GM19238 (cell line): ENCODE data around the gene RBMS3.
"Not testable (repeated sequence)": the region's sequence is repeated elsewhere in the genome, so short reads cannot be mapped to it uniquely, and the experiment has no call there.

ENCODE experiments used
- DNase-seq: peaks from one replicate; pipeline ENCODE4 v3.0.0; 2011; ENCODE audit warnings: low spot score; ENCODE audit not compliant: insufficient read length

RBMS3 gene

DNA sequence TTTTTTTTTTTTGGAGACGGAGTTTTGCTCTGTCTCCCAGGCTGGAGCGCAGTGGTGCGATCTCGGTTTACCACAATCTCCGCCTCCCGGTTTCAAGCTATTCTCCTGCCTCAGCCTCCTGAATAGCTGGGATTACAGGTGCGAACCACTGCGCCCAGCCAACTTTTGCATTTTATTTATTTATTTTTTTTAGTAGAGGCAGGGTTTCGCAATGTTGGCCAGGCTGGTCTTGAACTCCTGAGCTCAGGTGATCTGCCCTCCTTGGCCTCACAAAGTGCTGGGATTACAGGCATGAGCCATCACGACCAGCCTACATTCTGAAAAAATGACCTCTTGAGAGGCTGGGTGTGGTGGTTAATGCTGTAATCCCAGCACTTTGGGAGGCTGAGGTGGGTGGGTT, 243.6 kb downstream of the RBMS3 start:
- not testable (repeated sequence) for DNase-seq

DNA sequence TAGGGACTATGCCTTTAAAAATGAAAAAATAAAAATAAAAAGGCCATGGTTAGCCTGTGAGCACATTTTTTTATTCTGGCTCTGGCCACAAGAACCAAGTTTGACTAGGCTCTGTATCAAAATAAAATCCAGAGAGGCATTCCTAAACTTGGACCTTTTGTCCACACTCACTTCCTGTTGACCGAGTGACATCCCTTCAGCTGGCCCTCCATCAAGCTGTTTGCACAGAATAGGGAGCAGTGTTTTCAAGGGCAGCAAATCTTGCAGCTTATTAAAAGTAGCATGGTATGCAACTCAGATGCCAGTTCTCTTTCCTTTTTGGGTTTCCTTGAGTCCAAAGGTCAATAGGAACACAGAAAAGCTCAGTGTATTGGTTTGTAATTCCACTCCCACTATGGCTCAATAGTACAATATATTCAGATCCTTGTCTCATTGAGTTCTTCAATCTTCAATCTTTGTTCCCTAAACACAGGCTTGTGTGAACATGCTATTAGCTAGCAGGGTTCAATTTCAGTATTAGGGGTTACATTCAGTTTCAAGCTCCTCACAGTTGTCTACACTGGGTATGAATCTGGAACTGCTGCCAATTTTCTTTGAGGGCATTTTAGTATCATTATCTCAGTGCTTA, 244.5 kb downstream of the RBMS3 start:
- no peak for DNase-seq

- DNase-seq = no peak
Observed at GRCh38 chr3:29527246-29527645, 246.4 kb downstream of the RBMS3 start.

GRCh38 chr3:29531644-29532043, 250.8 kb downstream of the RBMS3 start:
- DNase-seq = no peak

- no peak for DNase-seq
Observed at GRCh38 chr3:29532473-29532872, 251.6 kb downstream of the RBMS3 start.

GRCh38 chr3:29534006-29534405, 253.1 kb downstream of the RBMS3 start:
- DNase-seq = no peak

- no peak for DNase-seq
Observed at GRCh38 chr3:29536016-29536758, 255.3 kb downstream of the RBMS3 start.

DNA sequence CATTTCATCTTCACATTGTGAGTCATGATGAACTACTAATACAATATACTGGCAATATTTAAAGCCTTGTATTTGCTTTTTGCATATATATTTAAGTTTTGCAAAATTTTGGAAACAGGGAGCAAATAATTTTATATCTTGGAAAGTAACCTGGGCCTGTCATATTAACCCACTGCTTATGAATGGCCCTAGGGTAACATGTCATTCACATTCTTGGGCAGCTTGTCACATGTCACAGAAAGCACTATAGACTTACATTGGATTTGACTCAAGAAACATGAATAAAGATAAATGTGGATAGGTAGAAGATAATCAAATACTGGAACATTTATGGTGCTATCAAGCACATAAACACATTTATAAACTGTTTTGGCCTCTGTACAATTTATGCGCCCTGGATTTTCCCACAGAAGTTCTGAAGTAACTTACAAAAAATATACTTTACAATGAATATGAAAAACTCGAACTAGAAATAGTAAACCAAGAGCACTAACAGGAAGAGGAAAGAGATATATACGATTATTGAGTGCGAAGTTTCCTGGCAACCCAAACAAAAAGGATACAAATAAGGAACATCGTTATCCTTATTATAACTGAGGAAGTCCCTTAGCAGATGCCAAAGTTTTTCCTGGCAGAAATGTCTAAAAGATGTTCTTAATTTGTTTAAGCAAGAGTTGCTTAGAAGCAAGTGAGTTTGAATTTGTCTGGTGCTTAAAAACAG, 257.2 kb downstream of the RBMS3 start:
- DNase-seq = no peak

GRCh38 chr3:29538610-29538958, 257.7 kb downstream of the RBMS3 start:
- no peak for DNase-seq

DNA sequence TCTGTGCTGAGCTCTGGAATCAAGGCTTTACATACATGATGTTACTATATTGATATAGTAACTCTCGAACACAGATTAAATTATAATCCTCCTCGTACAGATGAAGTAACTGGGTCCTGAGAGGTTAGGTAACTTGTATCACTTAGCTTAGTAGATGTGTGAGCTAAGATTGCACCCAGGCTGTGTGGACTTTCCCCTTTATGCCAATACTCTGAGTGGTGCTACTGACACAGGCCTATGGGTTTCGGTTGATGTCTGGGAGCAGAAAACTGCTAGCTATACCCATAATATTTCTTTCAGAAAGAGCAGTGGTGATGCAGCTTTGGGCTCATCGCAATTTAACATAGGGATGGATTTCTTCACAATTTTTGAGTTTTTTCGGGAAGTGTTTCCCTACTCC, 259.7 kb downstream of the RBMS3 start:
- no peak for DNase-seq

- DNase-seq = no peak
Observed at GRCh38 chr3:29544701-29545363, 264.0 kb downstream of the RBMS3 start.

DNA sequence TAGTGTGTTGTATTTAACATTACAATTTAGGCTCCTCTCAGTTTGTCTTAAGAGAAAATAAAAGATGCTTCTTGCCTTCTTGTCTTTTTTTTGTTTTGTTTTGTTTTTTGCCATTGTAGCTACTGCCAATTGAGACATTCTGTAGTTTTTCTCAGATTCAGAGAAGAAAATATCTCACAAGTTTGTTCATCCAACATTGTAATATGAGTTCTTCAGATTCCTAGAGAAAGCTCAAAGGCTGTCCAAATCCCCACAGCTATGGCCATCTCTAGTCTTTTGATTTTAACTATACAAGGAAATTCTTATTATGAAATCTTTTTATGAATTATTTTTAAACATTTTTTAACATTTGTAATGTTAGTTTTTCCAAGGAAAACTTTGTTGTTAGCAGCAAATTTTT, 264.7 kb downstream of the RBMS3 start:
- no peak for DNase-seq

- no peak for DNase-seq
Observed at GRCh38 chr3:29552051-29552450, 271.2 kb downstream of the RBMS3 start.

- no peak for DNase-seq
Observed at GRCh38 chr3:29554566-29554965, 273.7 kb downstream of the RBMS3 start.

DNA sequence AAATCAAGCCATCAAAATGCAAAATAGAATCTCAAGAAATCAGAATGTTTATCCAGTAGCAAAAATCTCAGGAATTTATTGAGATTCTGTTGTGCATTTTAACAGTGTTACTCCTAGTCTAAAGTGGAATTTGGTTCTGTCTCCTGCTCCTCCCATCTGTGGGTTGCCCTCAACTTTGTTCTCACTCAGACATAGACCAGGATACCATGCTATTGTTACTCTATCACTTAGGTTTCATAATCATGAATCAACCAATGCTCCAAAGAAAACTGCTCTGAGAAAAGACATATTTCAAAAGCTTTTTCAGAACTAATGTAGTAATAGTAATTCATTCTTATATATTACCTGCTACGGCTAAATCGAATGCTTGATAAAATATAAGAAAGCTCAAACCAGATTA, 274.7 kb downstream of the RBMS3 start:
- DNase-seq = no peak

GRCh38 chr3:29557186-29557585, 276.3 kb downstream of the RBMS3 start:
- no peak for DNase-seq

GRCh38 chr3:29557825-29558224, 277.0 kb downstream of the RBMS3 start:
- DNase-seq = no peak

DNA sequence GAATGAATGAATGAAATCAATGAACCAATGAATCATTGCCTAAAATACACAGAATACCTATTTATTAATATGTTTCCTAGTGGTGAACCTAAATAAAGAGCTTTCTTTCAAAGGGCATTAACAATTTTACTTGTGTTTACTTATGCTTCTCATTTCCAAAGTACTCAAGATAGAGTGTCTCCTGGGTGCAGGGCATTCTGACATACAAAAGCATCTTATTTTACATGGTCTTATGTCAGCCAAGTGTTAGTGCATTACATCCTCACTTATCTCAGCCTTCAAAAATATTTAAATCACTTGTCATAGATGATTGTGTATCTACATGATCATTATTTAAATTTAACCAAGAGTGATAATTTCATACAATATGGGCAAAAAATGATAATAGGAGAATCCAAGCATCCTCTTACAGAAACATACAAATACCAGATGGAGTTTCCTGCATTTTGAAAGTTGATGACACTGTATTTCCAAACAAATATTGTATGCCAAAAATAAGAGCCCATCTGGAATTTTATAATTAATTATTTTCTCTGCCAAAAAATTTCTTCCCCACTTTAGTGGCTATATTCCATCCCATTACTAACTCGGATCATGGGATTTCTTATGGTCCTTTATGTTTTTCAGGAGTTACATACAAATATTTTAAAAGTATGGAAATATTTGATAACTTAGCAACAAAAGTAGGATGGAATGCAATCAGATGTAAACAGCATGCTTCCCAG, 279.0 kb downstream of the RBMS3 start:
- no peak for DNase-seq

DNA sequence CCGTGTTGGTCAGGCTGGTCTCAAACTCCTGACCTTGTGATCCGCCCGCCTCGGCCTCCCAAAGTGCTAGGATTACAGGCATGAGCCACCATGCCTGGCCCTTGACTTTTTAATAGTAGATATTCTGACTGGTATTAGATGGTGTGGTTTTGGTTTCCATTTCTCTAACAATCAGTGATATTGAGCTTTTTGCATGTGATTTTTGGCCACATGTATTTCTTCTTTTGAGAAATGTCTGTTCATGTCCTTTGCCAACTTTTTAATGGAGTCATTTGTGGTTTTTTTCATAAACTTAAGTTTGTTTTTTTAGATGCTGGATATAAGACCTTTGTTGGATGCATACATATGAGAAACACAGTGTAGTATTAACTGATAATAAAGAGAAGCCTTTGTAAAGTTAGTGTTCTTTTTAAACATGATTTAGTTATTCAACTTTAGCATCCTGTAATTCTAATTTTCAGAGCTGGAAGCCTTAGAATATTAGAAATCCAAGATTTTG, 280.8 kb downstream of the RBMS3 start:
- no peak for DNase-seq

GRCh38 chr3:29565236-29565635, 284.4 kb downstream of the RBMS3 start:
- no peak for DNase-seq

GRCh38 chr3:29567501-29567900, 286.6 kb downstream of the RBMS3 start:
- no peak for DNase-seq
